Left renal pelvis (tissue), 4 donors: ENCODE data around the gene KRT1. TPM values are rescaled to one million over a fixed set of nuclear protein-coding genes. Genes with fewer than 3 reads are reported as not detected.

Experiments
- DNase-seq, 4 donors: peaks; one replicate each; pipeline ENCODE4 v3.0.0-alpha.2; 2013; ENCODE audit warnings: low read depth in 4 of 4, low spot score in 3 of 4
- polyA plus RNA-seq, 4 donors: library from polyadenylated mRNA; unstranded; fragments of 120-200 nt; gene quantifications; one replicate each; pipeline ENCODE4 v1.2.1, GENCODE V29; 2013; ENCODE audit not compliant: insufficient read length in 4 of 4

KRT1 gene
- polyA plus RNA-seq, 4 donors, result 0.34 to 2.5 (median 0.39) TPM

GRCh38 chr12:52699960-52700359 is 19.8 kb upstream of the KRT1 start:
- DNase-seq, result no peak

- DNase-seq, result no peak
Observed at GRCh38 chr12:52699373-52699772, 19.2 kb upstream of the KRT1 start.

- DNase-seq, result no peak
Observed at GRCh38 chr12:52698651-52699340, 18.6 kb upstream of the KRT1 start.

GRCh38 chr12:52697058-52697582 is 16.9 kb upstream of the KRT1 start:
- DNase-seq, result no peak

GRCh38 chr12:52696588-52696987 is 16.4 kb upstream of the KRT1 start:
- no peak for DNase-seq

GRCh38 chr12:52695039-52695438 is 14.8 kb upstream of the KRT1 start:
- DNase-seq, result no peak

GRCh38 chr12:52694151-52694550 is 13.9 kb upstream of the KRT1 start:
- DNase-seq, result no peak

GRCh38 chr12:52693261-52693660 is 13.1 kb upstream of the KRT1 start:
- DNase-seq, result no peak

- no peak for DNase-seq
Observed at GRCh38 chr12:52692254-52692653, 12.0 kb upstream of the KRT1 start.

- DNase-seq, result no peak
Observed at GRCh38 chr12:52691841-52692150, 11.6 kb upstream of the KRT1 start.

- no peak for DNase-seq
Observed at GRCh38 chr12:52691076-52691840, 11.1 kb upstream of the KRT1 start.

- DNase-seq, result no peak
Observed at GRCh38 chr12:52690351-52691075, 10.3 kb upstream of the KRT1 start.

- no peak for DNase-seq
Observed at GRCh38 chr12:52689936-52690335, 9.7 kb upstream of the KRT1 start.

GRCh38 chr12:52689239-52689638 is 9.0 kb upstream of the KRT1 start:
- no peak for DNase-seq

- DNase-seq, result no peak
Observed at GRCh38 chr12:52688481-52688880, 8.3 kb upstream of the KRT1 start.

GRCh38 chr12:52687497-52688385 is 7.5 kb upstream of the KRT1 start:
- no peak for DNase-seq

- DNase-seq, result no peak
Observed at GRCh38 chr12:52686756-52687487, 6.7 kb upstream of the KRT1 start.

- DNase-seq, result no peak
Observed at GRCh38 chr12:52686063-52686462, 5.9 kb upstream of the KRT1 start.

- no peak for DNase-seq
Observed at GRCh38 chr12:52685406-52685890, 5.2 kb upstream of the KRT1 start.

- DNase-seq, result no peak
Observed at GRCh38 chr12:52684431-52684830, 4.2 kb upstream of the KRT1 start.
